Stimulated activated CD8-positive, alpha-beta memory T cell treated with anti-CD3 and anti-CD28 coated beads, Interleukin-15, amount 100 ng/mL, for 4 hours (primary cell): Measurements from ENCODE around the gene TCF19.

Experiments
- DNase-seq, 2 donors: peaks; one replicate each; pipeline ENCODE4 v3.0.0-alpha.2; 2020; ENCODE audit warnings: low read depth in 2 of 2

The TCF19 gene

DNA sequence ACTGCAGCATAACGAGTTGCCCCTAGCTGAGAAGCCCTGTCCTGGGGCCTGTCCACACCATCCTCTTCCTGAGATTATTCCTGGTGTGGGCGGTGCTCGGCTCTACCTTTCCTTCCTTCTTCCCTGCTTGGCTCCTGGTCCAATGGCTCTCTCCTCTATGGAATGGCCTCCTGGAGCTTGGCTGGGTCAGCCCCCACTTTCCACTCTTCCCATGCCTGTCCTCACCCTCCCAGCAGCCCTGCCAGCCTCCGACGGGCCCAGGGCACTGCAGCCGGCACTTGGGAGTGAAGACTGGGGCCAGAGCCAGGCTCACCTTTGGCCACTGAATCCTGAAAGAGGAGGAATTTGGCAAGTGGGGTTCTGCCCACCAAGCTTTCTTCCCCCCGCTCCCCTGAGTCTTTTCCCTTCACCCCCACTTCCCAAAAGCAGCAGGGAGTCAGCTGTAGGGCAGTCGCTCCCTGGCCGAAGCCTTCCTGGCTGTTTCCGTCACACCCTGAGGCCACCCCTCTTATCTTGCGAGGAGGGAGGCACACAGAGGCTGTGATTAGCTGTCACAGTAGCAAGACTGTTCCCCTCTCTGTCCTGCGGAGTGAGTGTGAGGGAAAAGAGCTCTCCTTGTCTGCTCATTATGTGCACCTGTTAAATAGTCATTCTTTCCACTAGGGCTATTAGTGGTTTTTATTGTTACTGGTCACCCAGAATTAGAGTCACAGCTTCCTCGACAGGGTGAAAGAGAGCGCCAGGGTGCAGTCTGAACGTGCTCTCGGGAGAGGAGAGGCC lies 31.8 kb upstream of the TCF19 start:
- no peak for DNase-seq

DNA sequence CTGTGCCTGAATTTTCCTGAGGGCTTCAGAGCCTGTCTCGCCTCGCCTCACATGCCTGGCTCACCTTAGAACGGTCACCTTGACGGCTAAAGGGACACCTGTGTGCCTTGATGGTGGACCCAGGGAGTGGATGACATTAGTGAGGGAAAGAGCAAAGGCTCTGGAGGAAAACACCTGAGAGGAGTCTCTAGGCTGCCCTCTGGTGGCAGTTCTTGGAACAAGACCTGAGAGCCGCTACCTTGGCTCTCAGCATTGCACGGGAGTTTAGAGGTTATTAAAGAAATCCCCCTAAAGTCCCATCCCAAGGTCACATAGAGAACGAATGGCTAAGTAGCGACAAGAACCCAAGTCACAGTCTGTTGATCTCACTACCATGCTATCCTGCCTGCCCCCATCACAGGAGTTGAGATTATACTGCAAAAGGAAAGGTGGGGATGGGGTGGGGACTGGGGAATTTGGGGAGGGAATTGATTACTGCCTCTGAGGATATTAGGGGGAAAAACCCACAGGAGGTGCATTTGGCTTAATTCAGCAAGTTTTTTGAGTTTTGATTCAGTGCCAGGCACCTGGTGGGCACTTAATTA lies 30.2 kb upstream of the TCF19 start:
- peak; percentile 19 to 48 for DNase-seq

DNA sequence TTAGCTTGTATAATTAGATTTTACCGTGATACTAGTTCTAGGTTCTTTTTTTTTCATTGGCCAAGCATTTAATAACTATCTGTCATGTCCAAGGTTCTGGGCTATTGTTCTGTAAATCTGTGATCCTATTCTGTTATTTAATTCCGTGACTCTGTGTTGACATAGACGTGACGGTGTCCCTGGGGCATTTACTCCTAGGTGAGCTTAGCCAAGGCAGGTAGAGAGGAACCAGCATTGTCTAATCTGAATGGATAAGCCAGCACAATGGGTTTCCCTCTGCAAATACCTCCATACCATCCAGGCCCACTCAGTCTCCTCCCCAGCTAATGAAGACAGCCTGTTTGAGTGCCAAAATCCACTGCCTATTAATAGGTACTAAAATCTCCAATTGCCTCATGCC lies 29.3 kb upstream of the TCF19 start:
- no peak for DNase-seq

DNA sequence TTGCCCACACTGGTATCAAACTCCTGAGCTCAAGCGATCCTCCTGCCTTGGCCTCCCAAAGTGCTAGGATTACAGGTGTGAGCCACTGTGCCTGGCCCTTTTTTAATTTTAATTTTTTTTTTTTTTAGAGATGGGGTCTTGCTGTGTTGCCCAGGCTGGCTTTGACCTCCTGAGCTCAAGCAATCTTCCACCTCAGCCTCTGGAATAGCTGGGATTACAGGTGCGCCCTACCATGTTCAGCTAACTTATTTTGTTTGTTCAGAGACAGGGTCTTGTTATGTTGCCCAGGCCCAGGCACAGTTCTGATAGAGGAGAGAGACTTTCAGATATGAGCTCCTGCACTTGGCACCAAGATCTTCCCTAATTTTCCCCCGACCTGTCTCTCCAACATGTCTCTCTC lies 27.6 kb upstream of the TCF19 start:
- DNase-seq, result no peak

DNA sequence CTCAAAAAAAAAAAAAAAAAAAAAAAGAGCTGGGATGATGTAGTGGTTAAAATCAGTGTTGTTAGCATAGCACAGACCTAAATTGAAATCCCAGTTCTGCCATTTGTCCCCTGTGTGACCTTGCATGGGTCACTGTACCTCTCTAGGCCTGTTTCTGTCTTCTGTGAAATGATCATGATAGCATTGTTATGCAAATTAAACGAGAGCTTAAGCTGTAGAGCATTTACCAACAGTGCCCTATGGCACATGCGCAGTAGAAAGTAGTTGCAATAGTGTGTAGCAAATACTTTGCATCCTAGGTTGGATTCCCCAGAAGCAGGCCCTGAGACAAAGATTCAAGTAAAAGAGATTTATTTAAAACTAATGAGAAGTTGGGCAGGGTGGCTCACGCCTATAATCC lies 26.8 kb upstream of the TCF19 start:
- DNase-seq, result no peak

DNA sequence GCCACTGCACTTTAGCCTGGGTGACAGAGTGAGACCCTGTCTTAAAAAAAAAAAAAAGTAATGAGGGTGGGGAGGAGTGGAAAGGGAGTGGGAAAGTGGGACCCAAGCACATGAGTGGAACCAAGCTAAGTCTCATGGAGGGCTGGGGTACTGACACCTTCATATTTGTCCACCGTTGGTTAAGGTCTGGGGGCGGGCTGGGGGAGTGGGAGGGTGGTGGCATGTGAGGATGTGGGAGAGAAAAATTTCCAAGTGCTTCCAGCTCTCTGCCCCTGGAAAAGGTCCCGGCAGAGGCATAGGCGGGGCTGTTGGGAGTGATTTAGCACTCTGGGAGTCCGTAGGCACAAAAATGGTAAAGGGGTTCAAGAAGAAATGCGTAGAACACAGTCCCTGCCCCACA lies 25.6 kb upstream of the TCF19 start:
- no peak for DNase-seq

DNA sequence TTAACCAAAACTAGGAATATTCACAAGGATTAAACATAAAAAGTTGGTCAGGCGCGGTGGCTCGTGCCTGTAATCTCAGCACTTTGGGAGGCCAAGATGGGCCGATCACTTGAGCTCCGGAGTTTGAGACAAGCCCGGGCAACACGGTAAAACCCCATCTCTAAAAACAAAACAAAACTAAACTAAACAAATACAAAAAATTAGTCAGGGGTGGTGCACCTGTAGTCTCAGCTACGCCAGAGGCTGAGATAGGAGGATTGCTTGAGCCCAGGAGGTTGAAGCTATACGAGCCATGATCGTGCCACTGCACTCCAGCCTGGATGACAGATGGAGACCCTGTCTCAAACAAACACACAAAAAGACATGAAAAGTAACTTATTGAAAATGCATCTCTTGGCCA lies 22.7 kb upstream of the TCF19 start:
- DNase-seq, result no peak

DNA sequence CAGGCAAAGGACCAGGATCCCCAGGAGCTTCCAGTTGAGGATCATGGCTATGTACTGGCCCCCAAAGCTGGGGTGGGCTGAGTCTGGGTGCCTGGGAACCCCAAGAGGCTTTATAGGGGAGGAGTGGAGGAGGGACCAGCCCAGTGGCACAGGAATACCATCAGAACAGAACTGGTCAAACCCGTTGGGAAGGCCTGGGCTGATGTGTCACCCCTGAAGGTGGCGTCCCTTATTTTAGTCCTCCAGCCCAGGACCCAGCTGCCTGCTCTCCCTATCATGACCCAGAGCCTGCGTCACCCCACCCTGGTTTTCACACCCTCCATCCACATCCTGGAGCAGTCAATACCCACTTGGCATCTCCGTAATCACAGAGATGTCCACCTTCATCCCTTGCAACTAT lies 19.4 kb upstream of the TCF19 start, which contains the start of gene PSORS1C2:
Gene PSORS1C2 (minus strand): TSS at position 85 of the 400 bp plus-strand sequence. CDS start 40 bp downstream, at position 45.
- DNase-seq, result no peak

DNA sequence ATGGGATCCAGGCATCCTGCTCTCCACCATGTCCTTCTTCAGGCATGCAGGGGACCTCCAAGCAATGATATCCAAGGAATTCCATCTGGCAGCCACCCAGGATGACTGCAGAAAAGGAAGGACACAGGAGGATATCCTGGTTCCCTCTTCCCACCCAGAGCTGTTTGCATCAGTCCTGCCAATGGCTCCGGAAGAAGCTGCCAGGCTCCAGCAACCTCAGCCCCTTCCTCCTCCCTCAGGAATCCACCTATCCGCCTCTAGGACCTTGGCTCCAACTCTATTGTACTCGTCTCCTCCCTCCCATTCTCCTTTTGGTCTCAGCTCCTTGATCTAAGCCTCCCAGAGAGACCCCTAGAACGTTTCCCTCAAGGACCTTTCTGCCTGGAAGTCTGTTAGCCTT lies 18.8 kb upstream of the TCF19 start:
- DNase-seq, result no peak

DNA sequence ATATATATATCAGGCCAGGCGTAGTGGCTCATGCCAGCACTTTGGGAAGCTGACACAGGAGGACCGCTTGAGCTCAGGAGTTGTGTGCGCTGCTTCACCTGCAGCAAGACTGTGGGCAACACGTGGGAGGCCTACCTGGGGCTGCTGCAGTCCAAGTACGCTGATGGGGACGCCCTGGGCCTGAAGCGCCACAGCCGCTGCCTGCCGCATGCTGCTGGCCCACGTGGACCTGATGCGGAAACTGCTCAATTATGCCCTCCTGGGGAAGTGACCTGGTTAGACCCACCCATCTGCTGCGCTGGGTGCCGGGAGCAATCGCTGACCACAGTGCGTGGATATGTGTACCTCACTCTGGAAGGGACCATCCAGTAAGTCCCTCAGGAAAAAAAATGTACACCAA lies 17.7 kb upstream of the TCF19 start:
- DNase-seq, result no peak

DNA sequence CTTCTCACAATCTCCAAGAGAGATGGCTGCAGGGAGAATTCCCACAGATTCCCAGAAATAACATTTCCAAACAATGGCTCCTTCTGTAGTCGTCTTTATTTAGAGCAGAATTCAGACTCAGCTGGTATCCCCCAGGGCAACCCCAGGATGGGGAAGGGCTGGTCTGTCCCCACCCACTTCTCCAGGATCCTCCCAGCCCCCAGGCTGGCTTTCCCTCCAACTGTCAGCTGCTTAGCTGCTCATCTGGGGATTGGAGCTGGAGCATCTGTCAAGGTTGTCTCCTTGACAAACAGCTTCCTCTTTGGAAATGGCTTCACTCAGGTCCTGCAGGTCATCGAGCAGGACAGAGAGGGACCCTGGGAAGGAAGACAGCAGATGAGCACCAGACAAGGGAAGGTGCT lies 16.0 kb upstream of the TCF19 start:
- DNase-seq, result no peak

DNA sequence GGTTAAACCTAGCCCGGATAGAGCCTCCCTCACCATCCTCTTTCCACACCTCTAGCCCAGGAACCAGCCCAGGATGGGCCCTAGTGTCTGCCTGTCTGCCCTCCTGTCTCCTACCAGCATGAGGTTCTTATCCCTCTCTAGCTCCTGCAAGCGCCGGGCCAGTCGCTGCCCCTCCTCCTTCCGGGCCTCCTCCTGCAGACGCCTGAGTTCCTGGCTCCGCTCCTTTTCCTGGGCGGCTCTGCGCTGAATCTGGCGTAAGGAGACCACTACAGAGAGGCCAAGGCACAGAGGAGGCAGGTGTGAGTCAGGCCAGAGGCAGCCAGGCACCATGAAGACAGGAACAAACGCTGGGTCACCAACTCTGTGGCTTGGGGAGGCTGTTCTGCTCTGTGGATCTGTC lies 15.2 kb upstream of the TCF19 start:
- DNase-seq, result no peak

DNA sequence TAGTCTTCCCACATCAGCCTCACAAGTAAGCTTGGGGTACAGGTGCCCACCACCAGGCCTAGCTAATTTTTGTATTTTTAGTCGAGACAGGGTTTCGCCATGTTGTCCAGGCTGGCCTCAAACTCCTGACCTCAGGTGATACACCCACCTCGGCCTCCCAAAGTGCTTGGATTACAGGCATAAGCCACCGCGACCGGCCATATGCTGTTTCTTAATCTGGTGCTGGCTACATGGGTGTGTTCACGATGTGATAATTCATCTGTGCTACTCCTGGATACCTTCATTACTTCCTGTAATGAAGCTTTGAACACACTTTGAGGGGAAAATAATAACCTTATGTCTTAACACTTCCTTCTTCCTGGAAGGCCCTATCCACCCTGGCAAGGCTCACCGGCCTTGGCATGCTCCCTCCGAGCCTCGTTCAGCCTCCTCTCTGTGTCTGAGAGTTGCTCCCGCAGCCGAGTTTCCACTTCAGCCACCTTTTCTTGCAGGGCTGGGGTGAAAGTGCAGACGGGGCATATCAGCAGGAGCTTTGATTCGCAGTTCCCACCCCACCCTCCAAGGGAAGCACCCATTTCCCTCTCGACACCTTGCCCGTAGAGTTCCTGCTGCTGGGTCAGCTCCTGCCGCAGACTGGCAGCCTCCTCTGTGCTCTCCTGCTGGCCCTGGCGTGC lies 14.0 kb upstream of the TCF19 start:
- no peak for DNase-seq

DNA sequence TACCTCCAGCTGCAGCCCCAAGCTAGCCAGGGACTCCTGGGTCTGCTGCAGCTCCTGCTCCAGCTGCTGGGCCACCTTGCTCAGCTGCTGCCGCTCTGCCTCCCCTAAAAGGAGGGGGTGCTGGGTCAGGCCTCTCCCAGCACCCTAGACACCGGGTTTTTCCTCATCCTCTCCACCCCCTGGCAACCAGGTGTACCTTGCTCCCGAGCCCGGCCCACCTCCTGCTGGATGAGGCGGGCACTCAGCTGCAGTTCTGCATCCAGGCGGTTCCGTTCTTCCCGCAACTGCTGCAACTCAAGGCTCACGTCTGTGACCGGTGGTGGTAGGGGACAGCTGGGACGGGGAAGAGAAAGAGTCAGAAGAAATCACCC lies 13.4 kb upstream of the TCF19 start:
- no peak for DNase-seq

DNA sequence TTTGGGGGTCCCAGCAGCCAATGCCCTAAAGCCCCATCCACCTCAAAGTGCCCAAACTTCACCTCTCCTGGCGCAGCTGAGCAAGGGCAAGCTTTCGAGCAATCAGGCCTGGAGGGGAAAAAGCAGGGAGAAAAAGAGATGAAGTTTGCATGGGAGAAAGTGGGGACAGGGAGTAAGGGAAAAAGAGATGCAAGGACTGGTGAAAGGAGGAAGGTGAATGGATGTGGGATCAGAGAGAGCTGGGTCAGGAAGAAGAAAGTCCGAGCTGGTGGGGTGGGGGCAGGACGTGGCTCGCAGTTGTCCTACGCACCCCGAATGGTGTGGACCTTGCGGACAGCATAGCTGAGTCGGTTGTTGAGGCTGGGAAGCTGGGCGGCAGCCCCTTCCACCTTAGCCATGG lies 13.0 kb upstream of the TCF19 start:
- no peak for DNase-seq

DNA sequence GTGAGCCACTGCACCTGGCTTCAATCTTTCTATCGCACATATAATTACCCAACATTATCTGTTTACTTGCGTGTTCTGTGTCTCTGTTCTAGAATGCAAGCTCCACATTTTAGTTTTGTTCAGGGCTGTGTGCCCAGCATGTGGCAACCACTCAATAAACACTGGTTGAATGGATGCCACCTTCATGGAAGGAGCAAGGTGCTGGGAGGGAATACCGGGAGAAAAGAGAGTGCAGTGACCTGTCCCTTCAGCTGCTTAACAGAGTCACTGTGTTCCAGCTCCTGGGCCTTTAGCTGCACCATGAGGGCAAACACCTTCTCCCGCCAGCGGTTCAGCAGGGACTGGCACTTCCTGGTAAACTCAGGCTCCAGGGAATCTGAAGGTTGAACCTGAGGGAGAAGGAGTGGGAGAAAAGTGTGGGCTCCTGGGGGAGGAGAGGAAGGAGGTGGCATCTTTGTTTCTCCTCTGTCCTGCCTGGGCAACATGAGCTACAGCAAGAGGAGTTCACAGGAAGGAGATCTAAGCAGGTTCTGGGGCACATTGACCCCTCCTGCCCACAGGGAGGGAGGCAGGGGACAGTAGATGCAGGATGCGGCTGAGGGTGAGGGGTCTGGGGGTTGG lies 8.5 kb upstream of the TCF19 start:
- no peak for DNase-seq

DNA sequence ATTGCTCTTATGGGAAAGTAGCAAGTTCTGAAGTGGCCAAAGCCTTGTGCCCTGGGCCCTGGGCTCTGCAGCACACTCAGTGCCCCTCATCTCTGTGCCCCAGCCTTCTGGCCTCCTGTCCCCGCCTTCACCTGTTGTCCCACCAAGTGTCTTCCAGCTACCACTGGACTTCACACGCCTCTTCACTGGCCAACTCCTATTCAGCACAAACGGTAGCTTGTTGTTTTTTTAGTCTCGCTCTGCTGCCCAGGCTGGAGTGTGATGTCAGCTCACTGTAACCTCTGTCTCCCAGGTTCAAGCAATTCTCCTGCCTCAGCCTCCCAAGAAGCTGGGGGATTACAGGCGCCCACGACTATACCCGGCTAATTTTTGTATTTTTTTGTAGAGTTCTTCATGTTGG lies 5.6 kb upstream of the TCF19 start:
- DNase-seq, result no peak

DNA sequence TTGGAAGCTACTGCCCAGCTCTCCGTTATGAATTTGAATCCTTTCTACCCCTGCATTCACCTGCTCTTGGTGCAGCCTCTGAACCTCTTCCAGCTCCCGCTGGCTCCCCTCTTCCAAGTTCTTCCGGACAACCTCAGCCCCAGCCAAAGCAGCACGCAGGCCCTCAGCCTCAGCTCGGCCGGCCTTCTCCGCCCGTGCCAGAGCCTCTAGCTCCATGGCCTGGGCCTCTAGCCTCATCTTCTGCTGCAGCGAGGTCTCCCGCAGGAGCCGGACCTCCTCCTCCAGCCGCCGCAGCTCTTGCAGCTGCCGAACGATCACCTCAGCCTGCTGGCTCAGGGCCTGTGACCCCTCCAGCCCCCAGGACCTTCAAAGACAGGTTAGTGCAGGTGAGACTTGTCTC lies 4.0 kb upstream of the TCF19 start:
- no peak for DNase-seq

DNA sequence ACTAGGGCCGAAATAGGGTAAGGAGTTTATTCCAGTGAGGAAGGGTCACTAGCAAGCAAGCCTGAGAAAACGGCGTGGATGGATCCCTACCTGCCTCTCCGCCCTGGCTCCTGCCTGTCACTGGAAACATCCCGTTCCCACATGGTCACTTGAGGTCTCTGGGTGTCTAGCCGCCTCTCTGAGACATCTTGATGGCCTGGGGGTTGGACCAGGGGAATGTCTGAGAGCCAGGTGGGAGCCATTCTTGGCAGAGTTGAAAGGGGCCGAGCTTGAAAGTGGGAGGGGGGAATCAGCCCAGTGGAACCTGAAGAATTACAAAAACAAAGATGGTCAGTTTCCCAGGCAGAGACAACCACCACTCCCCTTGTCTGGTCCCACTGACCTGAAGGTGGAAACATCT lies 1.7 kb upstream of the TCF19 start:
- DNase-seq, result no peak

DNA sequence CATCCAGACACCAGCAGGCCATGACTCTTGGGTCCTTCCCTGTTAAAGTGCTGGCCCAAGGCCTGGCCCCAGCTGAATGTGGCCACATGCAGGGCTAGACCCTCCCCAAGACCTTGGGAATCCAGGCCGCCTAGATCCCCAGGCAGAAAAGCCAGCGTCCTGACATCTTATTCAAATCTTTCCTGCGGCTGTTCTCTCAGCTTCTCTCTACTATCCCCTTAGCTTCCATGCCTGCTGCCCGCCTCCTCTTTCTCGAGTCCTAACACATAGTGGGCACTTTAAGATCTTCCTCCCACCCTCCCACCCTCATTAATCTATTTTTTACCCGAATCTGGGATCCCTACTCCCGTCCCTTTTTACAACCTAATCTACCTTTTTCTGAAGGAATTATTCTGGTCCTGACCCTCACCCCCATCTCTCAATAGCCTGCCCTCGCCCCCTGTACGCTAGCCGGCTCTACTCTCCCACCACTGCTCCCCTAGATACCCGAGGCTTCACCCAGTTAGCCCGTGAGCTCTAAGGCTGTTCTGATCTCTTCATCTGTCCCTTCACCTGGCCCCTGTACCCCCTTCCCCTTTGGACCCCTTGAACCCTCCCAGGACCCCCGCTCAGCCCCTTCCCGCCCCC lies 763 bp upstream of the TCF19 start, which contains the start of gene CCHCR1:
Gene CCHCR1 (minus strand): TSS at position 290 of the 627 bp plus-strand sequence. CDS start 202 bp downstream, at position 88.
- DNase-seq, result no peak

DNA sequence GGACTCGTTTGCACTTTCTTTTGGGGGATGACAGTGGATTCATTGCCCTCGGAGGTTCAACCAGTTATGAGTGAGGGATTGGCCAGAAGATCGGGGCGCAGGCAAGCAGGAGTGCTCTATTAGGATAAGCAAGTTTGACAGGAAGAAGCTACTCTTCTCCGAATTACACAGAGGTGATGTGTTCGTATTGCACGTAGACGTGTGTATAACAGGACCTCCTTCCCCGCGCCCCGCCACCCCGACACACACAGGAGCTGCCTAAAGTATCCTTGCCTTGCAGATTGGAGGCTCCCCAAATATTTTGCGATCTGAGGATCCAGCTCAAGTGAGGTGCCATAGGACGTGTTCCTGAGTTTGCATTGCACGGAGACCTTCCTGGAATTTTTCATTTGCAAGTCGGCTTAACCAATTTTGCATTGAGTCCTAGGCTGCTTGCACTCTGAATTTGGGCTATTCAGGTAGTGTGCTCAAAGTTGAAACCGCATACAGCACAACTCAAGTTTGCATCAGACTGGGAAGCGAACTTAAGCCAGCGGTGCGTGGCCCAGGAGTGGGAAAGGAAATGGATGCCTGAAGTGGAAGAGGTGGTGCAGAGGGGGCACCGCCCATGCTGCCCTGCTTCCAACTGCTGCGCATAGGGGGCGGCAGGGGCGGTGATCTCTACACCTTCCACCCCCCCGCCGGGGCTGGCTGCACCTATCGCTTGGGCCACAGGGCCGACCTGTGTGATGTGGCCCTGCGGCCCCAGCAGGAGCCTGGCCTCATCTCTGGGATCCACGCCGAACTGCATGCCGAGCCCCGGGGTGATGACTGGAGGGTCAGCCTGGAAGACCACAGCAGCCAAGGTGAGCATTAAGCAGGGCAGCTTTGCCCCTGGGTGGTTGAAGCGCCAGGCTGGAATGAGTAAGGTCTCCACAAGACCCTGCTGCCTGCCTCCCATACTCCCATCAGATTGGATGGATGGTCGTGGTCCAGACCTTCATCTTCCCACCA lies 770 bp downstream of the TCF19 start:
- DNase-seq, result no peak
